Stimulated activated CD4-positive, alpha-beta T cell treated with anti-CD3 and anti-CD28 coated beads, Interleukin-12 subunit alpha, Interleukin-12 subunit beta, amount 100 ng/mL, for 48 hours (primary cell): ENCODE measurements around the gene GRID1.
A peak's percentile ranks its signal among the peaks of the same experiment; 100 is the strongest.

Source experiments
- DNase-seq, 3 donors: peaks; one replicate each; pipeline ENCODE4 v3.0.0-alpha.2; 2020; ENCODE audit warnings: low read depth in 2 of 3, low spot score in 1 of 3

Gene GRID1

DNA sequence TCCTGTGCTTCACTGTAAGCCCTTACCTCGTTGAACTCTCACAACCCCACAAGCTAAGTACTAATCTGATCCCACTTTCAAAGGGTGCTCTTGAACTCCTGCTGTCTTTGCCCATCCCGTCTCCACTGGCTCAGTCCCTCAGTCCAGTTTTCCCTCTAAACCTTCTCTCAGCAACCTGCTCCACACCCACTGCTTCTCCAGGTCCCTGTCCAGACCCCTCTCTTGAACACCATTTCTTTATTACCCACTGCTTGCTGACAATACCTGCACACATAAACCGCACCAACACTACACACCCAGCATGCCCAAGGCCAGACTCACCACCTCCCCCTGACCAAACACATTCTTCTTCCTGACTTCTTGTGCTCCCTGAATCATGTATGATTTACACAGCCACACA is 343.3 kb downstream of the GRID1 start:
- no peak for DNase-seq

DNA sequence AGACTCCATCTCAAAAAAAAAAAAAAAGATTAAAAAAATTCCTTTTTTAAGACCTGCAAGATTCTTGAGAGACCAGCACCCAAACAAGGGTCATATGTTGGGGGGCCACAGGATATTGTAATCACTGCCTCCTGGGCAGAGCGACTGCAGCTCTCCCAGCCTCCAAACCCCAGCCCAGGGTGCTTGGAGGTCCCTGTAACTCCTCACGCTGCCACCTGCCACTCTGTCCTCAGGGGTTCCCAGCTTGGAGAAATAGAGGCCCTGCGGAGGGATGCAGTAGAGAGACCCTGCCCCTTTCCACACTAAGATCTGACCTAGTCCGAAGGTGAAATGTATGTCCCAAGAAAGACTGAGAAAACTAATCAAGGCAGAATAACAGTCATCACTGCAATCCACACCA is 343.7 kb downstream of the GRID1 start:
- DNase-seq = no peak

DNA sequence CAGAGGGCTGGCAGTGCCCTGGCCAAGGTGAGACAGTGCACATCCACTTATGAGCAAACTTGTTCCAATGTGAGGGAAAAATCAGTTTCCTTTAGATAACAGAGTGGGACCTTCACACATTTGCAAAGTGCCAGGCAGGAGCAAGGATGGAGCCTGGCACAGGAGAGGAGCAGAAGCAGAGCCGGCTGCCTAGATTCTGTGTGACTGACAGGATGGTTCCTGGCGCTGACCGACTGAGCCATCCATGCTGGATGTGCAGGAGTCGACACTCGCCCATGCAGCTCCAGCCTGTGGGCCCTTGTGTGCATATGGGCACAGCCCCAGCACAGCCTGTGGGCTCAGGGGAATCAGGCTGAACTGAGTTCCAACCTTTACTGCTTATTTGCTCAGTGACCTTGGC is 346.5 kb downstream of the GRID1 start:
- no peak for DNase-seq

DNA sequence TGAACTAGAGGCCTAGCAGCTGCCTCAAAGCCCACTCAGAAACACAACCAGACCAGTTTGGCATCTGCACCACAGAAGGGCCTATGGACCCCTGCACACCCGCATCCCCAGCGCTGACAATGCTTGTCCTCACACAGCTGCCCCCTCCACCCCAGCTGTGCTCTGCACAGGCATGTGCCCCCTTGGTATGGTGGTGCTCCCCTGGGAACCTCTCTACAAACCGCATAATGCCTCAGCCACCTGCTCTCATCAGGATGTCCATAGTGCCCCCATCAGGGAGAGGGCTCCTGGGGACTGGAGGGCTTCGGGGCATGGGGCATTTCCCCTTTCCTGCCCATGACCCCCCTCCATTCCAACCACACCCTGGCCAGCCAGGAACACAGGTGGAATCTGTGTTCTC is 347.5 kb downstream of the GRID1 start:
- no peak for DNase-seq

DNA sequence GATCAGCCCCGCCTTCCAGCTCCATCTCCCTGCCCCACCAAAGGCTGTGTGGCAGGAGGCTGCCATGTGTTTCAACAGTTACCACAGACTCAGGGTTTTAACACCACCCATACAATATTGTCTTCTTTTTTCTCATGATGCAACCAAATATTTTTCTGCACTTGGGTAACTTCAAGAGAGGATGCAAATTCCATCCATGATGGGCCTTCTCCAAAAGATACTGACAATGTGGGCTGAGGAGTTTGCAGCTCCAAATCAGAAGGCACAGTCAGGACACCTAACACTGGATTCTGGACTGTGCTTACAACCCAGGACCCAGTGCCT is 347.9 kb downstream of the GRID1 start:
- no peak for DNase-seq

DNA sequence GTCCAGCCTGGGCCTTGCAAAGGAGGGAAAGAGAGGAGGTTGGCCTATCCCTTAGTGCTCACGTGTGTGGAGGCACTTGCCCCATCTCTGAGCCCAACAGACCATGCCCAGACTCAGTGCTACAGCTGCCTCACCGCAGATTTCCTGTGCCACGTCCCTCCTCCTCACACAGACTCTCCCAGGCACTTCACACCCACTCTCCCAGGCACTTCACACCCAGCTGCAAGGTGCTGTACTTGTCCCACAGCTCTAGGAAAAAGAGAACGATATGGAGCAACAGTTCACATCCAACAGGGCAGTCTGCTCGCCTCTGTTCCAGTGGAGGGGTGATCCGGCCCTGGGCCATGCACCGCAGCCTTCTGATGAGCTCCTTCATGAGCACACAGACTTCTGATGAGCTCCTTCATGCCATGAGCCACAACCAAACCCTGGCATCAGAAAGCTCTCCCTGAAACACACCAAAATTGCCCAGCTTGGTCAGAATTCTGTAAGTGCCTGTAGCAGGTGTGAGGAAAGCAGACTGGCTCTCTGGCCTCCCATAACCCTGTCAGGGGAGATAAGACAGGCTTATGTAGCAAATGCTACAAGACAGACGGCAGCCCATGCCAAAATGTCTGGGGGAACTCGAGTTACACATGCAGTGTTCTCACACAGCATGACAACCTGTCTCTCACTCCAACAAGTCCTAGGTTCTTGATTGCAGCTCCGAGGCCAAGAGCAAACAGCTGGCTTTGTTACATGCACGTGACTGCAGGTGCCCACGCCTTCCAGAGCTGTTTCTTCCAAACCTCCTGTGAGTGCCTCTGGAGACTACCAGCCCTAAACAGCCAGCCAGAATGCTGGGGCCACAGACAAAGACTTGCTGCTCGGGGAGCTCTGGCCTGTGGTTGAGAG is 348.5 kb downstream of the GRID1 start:
- no peak for DNase-seq

DNA sequence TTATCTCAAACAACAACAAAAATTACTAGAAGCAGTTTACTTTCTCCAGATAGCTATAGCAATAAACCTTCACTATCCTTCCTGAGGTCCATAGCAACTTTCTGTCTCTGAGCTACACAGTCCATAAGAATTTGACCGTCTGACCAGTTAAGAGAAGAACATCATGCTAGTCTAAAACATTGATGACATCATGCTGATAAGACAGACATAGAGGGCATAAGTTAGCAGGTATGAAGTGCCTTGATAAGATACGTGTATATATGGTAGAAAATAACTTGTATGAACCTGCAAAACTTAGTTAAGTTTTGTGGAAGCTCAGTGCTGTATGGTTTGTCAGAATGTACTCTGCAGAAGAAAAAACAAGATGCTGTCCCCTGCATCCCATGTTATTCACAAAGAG is 353.0 kb downstream of the GRID1 start:
- DNase-seq = no peak

DNA sequence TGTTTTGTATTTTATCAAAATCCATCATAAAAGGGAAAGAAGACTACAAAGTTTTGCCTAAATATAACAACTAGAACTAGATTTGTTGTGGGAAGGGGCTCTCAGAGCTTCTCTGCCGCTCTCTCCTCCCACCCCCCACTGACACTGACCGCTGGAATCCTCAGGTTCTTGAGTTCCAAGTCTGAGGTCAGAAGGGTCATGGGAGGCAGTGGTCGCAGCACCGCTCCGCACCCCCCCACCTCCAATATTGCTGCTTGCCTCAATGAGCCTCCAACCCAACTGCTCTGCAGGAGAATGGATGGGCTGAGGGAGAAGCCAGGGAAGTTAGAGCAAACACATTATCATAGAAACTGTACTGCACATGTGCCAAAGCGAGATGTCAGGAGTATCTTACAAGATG is 359.4 kb downstream of the GRID1 start:
- DNase-seq = no peak

DNA sequence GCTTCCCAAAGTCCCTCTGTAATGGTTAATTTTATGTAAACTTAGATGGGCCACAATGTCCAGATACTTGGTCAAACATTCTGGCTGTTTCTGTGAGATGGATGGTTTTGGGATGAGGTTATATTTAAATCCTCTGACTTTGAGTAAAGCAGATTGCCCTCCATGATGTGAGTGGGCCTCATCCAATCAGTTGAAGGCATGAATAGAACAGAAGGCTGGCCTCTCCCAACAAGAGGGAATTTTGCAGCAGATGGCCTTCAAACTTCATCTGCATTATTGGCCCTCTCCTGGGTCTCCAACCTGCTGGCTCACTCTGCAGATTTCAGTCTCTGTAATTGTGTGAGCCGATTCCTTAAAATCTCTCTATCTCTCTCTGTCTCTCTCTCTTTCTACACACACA is 362.3 kb downstream of the GRID1 start:
- no peak for DNase-seq

DNA sequence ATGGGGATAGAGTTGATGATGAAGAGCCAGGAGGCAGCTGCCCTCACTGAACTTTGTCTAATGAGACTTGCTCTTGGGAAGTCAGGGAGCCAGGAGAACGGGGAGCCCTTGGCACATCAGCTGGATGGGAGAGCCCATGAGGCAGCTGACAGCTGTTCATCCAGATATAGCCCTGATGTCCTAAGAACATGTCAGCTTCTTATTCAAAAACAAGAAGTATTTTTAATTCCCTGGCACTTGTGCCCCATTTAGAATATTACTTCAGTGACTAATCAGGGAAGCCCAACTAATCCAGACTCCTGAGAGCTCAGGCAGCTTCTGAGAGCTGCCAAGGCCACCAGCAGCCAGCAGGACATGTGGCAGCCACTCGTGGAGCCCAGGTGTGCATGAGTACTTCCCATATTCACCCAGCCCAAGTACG is 363.4 kb downstream of the GRID1 start:
- no peak for DNase-seq

DNA sequence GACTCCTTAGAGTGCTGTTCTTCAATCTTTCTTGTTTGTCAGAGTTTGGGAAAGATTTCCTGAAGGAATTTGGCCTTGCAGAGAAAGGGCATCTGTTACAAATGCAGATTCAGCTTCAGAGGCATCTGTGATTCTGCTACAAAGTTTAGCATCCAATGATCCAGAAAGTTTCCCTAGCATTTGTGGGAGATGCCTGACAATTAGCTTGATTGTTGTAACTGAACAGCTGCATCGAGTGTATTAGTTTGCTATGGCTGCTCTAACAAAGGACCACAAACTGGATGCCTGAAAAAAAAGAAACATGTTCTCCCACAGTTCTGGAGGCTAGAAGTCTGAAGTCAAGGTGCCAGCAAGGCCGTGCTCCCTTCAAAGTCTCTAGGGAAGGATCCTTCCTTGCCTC is 365.1 kb downstream of the GRID1 start:
- no peak for DNase-seq

DNA sequence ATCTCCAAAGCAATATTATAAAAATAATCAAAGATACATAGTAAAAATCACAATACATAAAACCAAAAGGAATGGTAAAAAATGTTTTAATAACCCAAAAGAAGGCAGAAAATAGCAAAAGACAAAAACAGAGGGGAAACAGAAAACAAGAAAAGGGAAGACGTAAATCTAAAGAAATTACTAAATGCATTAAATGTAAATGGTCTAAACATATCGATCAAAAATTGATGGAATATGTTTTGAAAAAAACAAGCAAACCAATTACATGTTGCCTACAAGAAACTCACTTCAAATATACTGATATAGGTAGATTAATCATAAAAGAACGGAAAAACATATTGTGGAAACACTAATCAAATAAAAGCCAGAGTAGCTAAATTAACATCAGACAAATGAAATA is 369.1 kb downstream of the GRID1 start:
- no peak for DNase-seq

DNA sequence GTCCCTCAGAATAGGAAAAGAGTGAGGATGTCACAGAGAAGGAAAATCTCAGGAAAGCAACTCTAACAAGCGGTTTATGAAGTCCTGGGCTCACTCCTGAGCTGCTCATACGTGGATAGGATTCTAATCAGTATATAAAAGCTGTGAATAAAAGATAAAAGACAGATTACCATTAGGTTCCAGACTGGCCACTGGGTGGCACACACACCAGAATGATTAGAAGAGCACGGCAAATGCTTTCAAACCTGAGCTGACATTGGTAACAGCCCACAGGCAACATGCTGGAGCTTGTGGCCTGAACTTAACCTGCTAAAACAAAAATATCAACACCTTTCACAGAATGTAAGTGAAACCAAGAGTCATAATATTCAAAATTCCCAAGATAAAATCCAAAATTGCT is 370.8 kb downstream of the GRID1 start:
- peak in 1 of 3 donors; percentile 2 for DNase-seq

DNA sequence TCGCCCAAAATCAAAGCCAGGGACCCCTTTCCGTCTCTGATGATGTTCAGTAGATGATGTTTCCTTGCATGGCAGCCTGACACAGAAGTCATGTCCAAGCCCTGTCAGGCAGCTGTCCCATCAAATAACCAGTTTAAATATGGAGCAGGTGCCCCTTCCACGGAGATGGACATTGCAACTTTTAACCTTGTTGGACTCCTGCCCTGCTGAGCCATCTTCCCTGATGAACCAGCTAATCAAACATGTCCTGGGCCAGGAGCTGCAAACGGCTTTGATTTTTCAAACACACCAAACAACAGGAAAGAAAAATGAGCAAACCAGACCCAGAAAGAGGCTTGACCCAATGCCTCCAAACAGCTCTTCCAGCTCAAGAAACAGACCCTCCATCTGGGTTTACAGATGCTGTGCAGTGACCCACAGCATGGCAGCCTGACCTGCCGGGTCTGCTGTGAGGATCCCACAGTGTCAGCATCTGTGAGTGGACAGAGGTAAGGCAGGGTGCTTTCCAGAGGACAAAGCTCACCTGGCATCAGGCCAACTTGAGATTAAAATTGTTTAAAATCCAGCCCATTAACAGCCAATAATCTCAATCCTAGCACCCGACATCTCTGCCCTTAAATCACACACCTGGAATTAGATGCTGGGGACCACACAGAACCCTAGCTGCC is 372.6 kb downstream of the GRID1 start:
- DNase-seq = no peak

DNA sequence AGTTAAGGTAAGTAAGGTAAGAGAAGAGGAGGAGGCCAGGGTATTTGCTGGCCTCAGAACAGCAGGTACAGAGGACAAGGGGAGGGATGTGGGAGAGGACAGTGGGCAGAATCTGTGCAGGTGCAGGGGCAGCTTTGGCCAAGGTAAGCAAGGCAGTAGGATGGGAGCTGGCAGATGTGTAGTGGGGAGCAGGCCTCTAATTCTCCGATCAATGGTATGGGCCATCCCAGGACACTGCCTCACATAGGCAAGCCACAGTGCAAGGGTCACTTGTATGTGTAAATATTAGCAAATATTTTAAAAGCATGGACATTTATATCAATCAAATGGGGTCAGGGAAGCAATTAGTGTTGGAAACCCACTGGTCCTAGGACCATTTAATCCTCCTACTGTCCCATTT is 373.5 kb downstream of the GRID1 start:
- DNase-seq = no peak

DNA sequence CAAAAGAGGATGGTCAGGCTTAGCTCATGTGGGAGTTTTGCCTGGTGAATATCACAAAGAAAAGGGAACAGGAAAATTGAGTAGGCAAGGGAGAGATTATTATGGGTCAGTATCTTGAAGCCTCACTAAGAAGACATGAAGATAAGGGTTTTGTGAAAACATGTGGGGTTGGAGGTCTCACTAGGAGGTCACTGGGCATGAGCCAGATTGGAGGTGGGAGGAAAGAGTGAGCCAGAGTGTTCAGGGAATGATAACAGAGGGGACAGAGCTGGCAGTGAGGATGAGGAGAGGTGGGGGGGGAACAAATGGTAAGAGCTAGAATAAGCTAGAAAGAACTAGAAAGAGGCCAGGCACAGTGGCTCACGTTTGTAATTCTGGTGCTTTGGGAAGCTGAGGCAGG is 374.3 kb downstream of the GRID1 start:
- DNase-seq = no peak

DNA sequence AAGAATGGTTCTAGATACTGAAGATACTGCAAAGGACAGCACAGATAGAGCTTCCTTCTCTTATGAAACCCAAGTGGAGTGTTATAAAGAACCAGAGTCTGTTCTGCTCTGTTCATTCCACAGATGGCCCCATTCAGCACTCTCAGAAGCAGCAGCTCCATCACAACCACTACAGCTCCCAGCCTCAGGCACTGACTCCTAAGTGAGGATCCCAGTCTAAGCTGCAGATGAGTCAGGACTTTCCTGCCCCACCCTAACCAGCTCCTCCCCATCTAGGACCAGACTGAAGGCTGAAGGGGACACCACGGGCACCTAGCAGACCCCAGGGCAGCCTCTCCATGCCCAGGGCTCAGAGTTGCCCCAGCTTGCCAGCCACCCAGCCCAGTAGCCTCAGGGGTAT is 379.8 kb downstream of the GRID1 start:
- no peak for DNase-seq

DNA sequence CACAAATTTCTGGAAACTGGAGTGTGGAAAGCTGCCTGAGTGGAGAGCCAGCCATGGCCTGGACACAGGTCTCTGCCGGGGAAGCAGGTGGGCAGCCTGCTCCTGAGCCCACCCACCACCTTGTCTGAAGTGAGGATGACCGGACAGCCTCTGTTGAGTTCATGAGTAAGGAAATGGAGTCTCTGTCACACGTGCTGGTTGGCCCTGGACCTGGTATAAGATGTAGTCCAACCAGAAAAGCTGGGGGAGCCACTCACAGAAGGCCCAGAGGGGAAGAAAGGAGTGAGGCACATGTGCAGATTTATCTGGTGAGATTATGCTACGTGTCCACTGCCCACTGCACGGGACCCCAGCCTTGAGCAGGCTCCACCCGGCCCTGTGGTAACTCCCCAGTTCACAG is 383.5 kb downstream of the GRID1 start:
- DNase-seq = no peak

DNA sequence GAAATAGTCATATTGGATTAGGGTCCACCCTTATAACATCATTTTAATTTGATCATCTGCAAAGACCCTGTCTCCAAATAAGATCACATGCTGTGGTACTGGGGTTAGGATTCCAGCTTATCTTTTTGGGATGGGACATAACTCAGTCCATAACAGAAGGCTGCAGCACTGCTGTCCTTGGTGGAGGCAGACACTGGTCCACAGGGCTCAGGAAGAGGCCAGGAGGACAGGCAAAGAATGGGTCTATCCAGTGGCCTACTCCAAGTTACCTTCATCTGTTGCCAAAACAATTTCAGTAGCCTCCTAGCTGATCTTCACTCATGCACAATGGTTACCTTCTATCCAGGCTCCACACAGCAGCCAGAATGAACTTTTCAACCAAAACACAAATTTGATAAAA is 387.0 kb downstream of the GRID1 start:
- no peak for DNase-seq

DNA sequence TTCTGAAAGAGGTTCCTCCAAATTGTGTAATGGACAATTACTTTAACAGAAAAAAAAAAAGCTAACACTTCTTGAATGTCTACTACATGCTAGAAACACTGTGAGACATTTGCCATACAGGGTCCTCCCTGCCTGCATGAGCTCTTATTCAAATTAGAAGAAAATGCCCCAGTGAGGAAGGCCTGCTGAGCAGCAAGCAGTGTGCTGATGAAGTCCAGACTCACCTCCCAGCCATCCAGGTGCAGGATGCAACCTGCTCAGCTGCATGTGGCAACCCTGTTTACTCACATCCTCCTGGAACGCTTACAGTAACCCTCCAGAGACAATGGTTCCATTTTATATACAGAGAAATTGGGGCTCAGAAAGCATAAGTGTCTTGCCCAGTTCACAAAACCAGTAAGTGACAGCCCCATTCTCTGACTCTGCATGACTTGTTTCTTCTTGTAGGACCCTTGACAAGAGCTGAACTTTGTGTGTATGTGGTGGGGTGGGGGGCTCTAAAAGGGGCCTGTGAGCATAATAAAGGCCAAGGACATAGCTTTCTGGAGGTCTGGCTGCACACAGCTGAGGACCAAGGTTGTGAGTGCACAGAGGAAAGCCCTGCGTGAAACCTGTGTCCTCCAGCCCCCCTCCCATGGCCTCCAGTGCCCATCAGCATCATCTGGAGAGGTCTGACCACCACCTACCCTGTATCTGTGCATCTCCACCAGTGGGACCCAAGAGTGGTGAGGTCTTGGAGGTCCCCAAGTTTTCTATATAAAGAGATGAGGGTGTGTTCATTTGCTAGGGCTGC is 387.8 kb downstream of the GRID1 start:
- DNase-seq = no peak

DNA sequence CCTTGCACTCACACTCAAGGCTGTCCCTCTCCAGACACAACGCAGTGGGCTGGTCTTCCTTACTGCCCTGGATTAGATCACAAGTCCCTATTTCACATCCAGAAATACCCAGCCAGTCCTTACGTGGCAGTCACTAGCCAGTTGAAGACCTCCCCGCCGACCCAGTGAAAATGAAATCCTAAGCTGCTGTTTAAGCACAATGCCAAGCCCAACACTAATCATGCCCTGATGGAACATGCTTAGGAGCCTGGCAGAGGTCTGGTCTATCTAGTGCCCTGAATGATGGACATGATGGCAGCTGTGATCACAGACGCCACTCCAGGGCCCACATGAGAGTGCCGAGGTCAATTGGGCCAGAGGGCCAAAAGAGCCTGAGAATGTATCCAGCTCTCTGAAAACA is 389.0 kb downstream of the GRID1 start:
- DNase-seq = no peak

DNA sequence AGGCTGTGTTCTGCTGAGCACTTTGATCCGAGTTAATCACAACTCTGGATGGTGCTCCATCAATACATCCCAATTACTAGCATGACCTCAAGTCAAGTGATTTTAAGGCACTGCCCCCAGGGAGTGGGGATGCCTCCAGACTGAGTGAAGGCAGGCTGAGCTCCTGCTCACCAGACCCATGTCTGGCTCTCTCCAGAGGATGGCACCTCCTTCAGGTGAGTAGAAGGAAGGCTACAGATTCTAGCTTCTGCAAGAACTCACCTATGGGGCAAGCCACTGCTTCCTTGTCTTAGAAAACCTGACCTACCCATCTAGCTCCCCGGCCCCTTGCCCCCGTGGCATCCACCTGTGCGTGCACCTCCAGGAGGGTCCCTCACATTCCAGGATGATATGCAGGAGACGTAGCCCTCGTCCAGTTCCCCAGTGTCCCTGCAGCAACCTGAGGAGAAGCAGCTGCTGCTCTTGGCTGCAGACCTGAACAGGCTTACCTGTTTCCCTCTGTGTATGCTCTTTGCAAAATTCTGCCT is 390.3 kb downstream of the GRID1 start:
- DNase-seq = no peak
